HG02943 (cell line): ENCODE results near the gene FAIM.
"Not testable (repeated sequence)": the region's sequence is repeated elsewhere in the genome, so short reads cannot be mapped to it uniquely, and the experiment has no call there.

Experiments used
- ATAC-seq: cut with Tn5 transposase; IDR thresholded peaks from one replicate; pipeline ENCODE4 v1.9.1; 2021; ENCODE audit warnings: mild to moderate bottlenecking, low read depth, moderate library complexity; ENCODE audit not compliant: unreplicated experiment

Gene FAIM

GRCh38 chr3:138608322-138609135 lies at the start of gene FAIM:
TSS of gene FAIM (plus strand) at chr3:138608771. CDS start at chr3:138619727, 10,956 bp downstream.
- peak; percentile 77 for ATAC-seq

GRCh38 chr3:138559134-138559533 lies 49.4 kb upstream of the FAIM start:
- ATAC-seq: no peak

- no peak for ATAC-seq
Measured at GRCh38 chr3:138560501-138560900, 48.1 kb upstream of the FAIM start.

- not testable (repeated sequence) for ATAC-seq
Measured at GRCh38 chr3:138562902-138563301, 45.7 kb upstream of the FAIM start.

GRCh38 chr3:138566293-138566692 lies 42.3 kb upstream of the FAIM start:
- not testable (repeated sequence) for ATAC-seq

GRCh38 chr3:138567403-138567802 lies 41.2 kb upstream of the FAIM start:
- no peak for ATAC-seq

- no peak for ATAC-seq
Measured at GRCh38 chr3:138569090-138569489, 39.5 kb upstream of the FAIM start.

- not testable (repeated sequence) for ATAC-seq
Measured at GRCh38 chr3:138569624-138570023, 38.9 kb upstream of the FAIM start.

GRCh38 chr3:138573138-138573537 lies 35.4 kb upstream of the FAIM start:
- ATAC-seq: no peak

- no peak for ATAC-seq
Measured at GRCh38 chr3:138578141-138578540, 30.4 kb upstream of the FAIM start.

GRCh38 chr3:138578961-138579574 lies 29.5 kb upstream of the FAIM start:
- ATAC-seq: no peak

GRCh38 chr3:138587374-138587773 lies 21.2 kb upstream of the FAIM start:
- ATAC-seq: no peak

- ATAC-seq: no peak
Measured at GRCh38 chr3:138588445-138588844, 20.1 kb upstream of the FAIM start.

GRCh38 chr3:138591392-138591791 lies 17.2 kb upstream of the FAIM start:
- no peak for ATAC-seq

GRCh38 chr3:138593488-138594149 lies 15.0 kb upstream of the FAIM start:
- ATAC-seq: no peak

- ATAC-seq: peak; percentile 80
Measured at GRCh38 chr3:138594150-138594934, 14.2 kb upstream of the FAIM start, which contains the start of gene CEP70. TSS of gene CEP70 (minus strand) at chr3:138594260. CDS start at chr3:138572927, 21,333 bp downstream.

- no peak for ATAC-seq
Measured at GRCh38 chr3:138594935-138595610, 13.5 kb upstream of the FAIM start.

- not testable (repeated sequence) for ATAC-seq
Measured at GRCh38 chr3:138597186-138597976, 11.2 kb upstream of the FAIM start.

GRCh38 chr3:138598534-138598933 lies 10.0 kb upstream of the FAIM start:
- ATAC-seq: no peak
